SKM-1 treated with dmso at 0.1 percent for 144 hours (cell line): ENCODE data around the gene ZNF628.

Experiments used
- DNase-seq: peaks from one replicate; lab custom pipeline; 2025; ENCODE audit not compliant: unreplicated experiment; lab: John Stamatoyannopoulos, UW

Gene ZNF628

DNA sequence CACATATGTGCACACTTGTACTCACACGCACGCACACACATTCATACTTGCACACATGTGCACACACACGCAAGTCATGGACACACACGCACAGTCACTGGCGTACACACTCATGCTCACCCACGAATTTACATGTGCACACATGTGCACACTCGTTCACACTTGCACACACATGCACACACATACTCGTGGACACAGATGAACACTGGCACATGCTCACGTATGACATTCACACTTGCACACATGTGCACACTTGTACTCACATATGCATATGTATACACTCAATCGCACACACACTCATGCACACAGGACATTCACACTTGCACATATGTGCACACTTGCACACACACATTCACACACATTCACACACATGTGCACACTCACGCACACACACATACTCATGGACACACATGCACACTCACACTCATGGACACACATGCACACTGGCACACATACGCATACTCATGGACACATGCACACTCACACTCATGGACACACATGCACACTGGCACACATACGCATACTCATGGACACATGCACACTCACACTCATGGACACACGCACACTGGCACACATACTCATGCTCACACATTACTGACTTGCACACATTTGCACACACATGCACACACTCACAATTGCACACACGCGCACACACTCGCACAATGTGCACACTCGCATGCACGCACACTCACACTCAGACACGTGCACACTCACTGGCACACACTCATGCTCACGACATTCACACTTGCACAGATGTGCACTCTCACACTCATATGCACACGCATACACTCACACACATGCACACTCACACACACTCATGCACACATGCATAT is 51.0 kb downstream of the ZNF628 start:
- no peak for DNase-seq

DNA sequence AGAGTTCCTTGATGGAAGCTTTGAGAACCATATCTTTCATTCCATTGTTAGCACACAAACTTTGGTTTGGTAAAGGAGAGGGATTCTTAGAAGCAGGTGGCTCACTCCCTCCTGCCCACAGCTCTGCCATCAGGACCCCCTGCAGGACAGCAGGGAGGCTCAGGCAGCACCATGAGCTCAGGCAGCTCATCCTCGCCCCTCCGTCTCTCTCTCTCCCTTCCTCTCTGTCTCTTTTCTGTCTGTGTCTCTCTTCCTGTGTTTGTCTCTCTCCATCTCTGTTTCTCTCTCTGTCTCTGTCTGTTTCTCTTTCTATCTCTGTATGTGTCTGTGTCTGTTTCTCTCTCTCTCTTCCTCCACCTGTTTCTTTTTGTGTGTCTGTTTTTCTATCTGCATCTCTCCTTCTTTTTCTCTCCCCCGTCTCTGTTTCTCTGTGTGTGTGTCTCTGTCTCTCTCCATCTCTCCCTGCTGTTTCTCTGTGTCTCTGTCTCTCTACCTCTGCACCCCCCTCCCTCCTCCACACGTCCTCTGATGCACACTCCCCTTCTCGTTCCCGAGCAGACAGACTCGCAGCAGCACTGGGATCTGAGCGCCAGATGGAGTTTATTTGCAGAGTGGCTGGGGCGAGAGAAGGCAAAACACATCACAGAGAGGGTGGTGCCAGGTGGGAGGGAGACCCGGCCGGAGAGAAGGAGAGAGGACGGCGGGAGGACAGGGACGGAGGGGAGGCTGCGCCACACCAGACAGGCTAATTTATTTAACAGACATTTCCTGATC is 51.8 kb downstream of the ZNF628 start:
- DNase-seq = no peak

GRCh38 chr19:55529636-55530234 is 53.3 kb downstream of the ZNF628 start:
- DNase-seq = no peak

DNA sequence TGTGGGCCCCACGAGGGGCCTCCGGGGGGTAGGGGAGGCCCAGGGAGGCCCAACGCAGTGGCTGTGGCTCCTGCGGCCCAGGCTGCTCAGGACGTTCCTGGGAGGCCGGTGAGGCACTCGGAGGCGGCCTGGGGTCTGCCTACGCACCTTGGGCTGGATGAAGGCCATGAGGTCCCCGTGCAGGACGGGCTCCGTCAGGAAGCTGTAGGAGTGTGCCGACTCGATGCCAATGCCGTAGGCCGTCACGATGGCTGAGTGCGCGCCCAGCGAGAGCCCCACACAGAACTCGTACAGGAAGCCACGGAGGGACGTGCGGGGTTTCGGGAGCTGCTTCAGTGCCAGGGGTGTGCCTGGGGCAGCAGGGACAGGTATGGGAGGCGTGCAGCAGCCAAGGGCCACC is 54.6 kb downstream of the ZNF628 start:
- DNase-seq = no peak
